Peyer's patch (tissue), 4 donors: ENCODE data around the gene BIRC2.

Experiments used
- POLR2A ChIP-seq, 2 donors: fragments of 450-650 bp; IDR thresholded peaks; one replicate each; pipeline ENCODE4 v1.5.1; 2017; ENCODE audit warnings: antibody characterized with exemption in 2 of 2, mild to moderate bottlenecking in 2 of 2, moderate library complexity in 2 of 2
- TF ChIP-seq, protein P1 (sequence below), 6 experiments: fragments of 450-650 bp in 4 of 6; fragments of 200-600 bp in 2 of 6; sonication (generic) in 1 of 6; IDR thresholded peaks; one replicate each; pipeline ENCODE4 v1.5.1; 2017 to 2019; ENCODE audit warnings: antibody characterized with exemption in 6 of 6, mild to moderate bottlenecking in 3 of 6, moderate library complexity in 1 of 6

DNA sequence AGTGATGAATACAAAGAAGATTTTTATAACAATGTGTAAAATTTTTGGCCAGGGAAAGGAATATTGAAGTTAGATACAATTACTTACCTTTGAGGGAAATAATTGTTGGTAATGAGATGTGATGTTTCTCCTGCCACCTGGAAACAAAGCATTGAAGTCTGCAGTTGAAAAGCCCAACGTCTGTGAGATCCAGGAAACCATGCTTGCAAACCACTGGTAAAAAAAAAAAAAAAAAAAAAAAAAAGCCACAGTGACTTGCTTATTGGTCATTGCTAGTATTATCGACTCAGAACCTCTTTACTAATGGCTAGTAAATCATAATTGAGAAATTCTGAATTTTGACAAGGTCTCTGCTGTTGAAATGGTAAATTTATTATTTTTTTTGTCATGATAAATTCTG is 24.5 kb upstream of the BIRC2 start:
- TF ChIP-seq, protein P1, sequence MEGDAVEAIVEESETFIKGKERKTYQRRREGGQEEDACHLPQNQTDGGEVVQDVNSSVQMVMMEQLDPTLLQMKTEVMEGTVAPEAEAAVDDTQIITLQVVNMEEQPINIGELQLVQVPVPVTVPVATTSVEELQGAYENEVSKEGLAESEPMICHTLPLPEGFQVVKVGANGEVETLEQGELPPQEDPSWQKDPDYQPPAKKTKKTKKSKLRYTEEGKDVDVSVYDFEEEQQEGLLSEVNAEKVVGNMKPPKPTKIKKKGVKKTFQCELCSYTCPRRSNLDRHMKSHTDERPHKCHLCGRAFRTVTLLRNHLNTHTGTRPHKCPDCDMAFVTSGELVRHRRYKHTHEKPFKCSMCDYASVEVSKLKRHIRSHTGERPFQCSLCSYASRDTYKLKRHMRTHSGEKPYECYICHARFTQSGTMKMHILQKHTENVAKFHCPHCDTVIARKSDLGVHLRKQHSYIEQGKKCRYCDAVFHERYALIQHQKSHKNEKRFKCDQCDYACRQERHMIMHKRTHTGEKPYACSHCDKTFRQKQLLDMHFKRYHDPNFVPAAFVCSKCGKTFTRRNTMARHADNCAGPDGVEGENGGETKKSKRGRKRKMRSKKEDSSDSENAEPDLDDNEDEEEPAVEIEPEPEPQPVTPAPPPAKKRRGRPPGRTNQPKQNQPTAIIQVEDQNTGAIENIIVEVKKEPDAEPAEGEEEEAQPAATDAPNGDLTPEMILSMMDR (IDR thresholded peaks at IDR 0.05), result no peak
- no peak for TF ChIP-seq POLR2A (IDR thresholded peaks at IDR 0.05)
